ENCODE data around the gene PTPRN2. TPM values are rescaled to one million over a fixed set of nuclear protein-coding genes. Genes with fewer than 3 reads are reported as not detected.

PTPRN2 gene
- total and polyA plus RNA-seq, 2 of the 8 experiments (the other 6 are each of a cell fraction or from before 2014, with no cell fraction given) = 2.6 to 4.5 TPM

DNA sequence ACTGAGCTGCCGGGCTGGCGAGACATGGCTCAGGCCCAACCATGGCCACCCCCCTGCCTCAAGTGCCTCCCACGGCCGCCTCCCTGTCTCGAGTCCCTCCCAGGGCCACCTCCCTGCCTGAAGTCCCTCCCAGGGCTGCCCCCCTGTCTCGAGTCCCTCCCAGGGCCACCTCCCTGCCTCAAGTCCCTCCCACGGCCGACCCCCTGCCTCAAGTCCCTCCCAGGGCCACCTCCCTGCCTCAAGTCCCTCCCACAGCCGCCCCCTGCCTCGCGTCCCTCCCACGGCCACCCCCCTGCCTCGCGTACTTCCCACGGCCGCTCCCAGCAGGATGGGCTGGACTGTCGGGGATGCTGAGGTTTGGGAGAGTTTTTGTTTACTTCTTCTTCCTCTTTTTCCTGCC is 462.5 kb downstream of the PTPRN2 start (continued):
- TF ChIP-seq RNF2 (IDR thresholded peaks at IDR 0.05; ENCODE audit: borderline replicate concordance, low read depth, low read length, missing control alignments, poor library complexity, severe bottlenecking) (no peak), NRF1 (IDR thresholded peaks at IDR 0.05; ENCODE audit: low read depth, low read length) (no peak), SIRT6 (IDR thresholded peaks at IDR 0.05; ENCODE audit: low read length) (no peak), CBX5 (IDR thresholded peaks at IDR 0.05; ENCODE audit: low read depth, low read length) (no peak), SIX5 (IDR thresholded peaks at IDR 0.05; ENCODE audit: low read depth, low read length) (no peak), TAF1 (IDR thresholded peaks at IDR 0.05; ENCODE audit: low read depth, low read length) (no peak), HDAC2 (IDR thresholded peaks at IDR 0.05; ENCODE audit: borderline replicate concordance in 1 of 2, low read depth in 2 of 2, low read length in 2 of 2) (no peak), KDM1A (IDR thresholded peaks at IDR 0.05; ENCODE audit: borderline replicate concordance, low read length) (no peak)

Measured in H1 (cell line).